Stimulated activated CD8-positive, alpha-beta memory T cell treated with anti-CD3 and anti-CD28 coated beads, Interleukin-15, amount 100 ng/mL, for 4 hours (primary cell): ENCODE measurements around the gene CNOT6.
"Not testable (repeated sequence)": the region's sequence is repeated elsewhere in the genome, so short reads cannot be mapped to it uniquely, and the experiment has no call there.

ENCODE experiments used
- DNase-seq, 2 donors: peaks; one replicate each; pipeline ENCODE4 v3.0.0-alpha.2; 2020; ENCODE audit warnings: low read depth in 2 of 2

Gene CNOT6

DNA sequence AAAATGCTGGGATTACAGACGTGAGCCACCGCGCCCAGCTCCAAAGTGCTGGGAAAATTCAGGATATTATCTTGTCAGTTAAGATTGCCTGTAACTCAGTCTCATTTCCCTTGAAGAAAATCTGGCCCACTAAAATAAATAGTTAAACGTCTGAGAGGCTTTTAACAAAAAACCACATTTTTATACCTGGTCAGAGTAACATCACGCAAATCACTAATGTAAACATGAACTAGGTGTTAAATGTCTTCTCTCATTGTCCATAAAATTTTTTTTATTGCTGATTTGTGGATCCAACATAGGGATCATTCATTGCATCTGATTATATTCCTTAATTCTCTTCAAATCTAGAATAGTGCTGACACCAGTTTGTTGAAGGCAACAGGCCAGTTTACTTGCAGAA is 22.3 kb downstream of the CNOT6 start:
- no peak for DNase-seq

DNA sequence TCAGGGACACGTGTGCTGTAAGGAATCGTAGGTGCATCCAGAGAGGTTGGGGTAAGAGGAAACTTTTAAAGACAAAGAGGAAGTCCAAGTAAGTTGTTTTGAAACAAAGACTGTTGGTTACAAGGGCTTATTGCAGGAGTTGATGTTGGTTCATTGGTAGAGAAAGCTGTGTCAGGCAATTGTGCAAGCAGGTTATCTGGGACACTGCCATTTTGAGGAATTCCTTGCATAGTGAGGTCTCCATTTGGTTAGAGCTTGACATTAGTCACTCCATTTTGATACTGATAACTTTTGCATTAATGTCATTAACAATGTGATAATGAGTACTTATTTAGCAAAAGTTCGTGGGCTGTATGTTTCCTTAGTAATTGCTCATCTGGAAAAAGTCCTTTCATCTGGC is 24.9 kb downstream of the CNOT6 start:
- DNase-seq, result no peak

DNA sequence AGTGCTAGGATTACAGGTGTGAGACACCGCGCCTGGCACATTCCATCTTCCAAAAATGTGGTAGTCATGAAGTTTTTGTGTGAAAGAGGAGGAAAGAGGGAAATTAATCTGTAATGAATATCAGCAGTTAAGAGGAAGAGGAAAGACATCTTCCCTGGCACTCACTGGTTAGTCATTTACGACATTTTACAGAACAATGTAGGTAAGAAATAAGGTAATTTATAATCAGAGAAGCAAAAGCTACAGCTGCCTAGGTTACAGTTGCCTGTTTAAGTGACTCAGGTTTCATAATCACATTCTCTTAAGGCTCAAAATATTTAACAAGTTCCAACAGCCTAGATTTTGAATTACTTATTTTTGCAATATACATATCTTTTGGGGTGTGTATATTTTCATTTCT is 26.9 kb downstream of the CNOT6 start:
- DNase-seq, result no peak

DNA sequence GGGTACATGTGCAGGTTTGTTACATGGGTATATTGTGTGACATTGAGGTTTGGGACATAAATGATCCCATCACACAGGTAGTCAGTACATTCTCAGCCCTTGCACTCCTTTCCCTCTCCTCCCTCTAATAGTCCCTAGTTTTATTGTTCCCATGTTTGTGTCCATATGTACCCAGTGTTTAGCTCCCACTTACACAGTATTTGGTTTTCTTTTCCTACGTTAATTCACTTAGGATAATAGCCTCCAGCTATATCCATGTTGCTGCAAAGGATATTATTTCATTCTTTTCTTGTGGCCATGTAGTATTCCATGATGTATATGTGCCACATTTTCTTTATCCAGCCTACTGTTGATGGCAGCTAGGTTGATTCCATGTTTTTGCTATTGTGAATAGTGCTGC is 27.4 kb downstream of the CNOT6 start:
- no peak for DNase-seq

DNA sequence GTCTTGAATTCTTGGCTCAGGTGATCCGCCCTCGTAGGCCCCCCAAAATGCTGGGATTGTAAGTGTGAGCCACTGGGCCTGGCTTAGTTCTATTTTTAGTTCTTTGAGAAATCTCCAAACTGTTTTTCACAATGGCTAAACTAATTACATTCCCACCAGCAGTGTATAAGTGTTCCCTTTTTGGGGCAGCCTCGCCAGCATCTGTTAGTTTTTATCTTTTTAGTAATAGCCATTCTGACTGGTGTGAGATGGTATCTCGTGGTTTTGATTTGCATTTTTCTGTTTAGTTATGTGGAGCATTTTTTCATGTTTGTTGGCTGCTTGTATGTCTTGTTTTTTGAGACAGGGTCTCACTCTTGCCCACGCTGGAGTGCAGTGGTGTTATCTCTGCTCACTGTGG is 28.2 kb downstream of the CNOT6 start:
- DNase-seq, result no peak

DNA sequence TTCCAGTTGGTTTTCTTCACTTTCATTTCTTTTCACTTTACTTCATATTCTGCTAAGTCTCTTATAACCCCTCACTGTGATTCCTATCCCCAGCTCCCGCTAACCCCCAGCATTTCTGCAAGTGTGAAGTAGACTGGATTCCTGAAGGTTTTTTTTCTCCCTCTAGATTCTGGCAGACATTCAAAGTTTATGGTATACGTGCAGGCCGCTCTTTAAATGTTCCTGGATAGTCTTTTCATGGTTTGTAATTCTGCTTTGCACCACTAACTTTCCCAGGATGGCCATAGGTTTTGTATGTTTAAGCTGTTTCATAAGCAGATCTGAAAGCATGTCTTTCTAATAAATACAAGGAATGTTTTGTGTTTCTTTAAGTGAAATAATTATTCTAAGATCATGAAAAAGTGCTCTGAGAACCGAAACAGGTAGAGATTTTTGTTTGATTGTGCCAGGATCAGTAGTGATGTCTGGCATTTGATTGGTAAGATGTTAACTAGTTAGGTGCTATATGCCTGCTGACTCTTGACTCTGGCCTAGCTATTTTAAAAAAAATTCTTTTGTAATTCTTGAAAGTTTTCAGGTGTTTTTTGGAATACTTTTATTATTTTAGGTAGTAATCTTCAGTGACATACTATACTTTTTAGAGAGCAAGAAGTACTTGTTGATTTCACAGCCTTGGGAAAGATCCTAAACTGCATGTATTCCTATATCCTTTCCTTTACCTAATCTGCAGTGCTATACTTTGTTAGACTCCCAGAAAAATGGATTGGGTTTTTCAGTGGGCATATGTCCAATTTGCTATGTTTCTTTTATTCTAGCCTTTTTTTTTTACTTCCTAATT is 29.7 kb downstream of the CNOT6 start:
- DNase-seq, result no peak

DNA sequence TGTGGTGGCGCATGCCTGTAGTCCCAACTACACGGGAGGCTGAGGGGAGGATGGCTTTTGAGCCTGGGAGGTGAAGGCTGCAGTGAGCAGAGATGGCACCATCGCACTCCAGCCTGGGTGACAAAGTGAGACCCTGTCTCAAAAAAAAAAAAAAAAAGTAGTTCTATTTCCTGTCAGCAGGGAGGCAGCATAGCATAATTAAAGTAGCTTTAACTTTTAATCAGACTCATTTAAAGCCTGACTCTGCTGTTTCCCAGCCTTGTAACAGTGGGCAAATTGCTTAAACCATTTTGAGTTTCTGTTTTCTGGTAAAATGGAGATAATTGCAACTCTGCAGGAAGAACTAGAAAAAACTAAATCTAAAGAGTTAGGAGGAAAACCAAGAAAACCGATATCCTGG is 31.2 kb downstream of the CNOT6 start:
- no peak for DNase-seq

DNA sequence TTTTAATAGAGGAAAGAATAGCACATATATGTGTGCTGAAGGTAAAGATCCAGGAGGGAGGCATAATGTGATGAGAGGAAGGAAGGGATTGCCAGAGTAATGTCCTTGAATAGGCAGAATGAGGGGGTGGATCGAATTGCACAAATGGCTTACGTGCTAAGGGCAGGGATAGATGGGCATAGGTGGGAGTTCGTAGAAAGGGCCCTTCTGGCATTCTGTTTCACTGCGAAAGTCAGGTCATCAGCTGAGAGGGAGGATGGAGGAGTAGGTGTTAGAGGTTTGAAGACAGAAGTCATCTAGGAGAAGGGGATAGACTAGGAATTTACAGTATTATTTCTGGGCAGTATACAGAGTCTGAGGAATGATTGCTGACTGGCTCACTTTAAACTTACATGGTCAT is 32.1 kb downstream of the CNOT6 start:
- no peak for DNase-seq

DNA sequence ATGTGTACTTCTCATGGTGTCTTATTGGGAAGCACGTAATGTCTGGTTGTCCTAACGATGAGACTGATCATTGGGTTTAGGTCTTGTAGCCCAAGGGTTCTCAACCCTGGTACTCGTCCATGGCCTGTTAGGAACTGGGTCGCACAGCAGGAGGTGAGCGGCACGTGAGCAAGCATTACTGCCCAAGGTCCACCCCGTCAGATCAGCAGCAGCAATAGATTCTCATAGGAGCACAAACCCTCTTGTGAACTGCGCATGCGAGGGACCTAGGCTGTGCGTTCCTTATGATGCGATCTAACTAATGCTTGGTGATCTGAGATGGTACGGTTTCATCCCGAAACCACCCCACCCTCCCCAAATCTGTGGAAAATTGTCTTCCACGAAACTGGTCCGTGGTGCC is 33.5 kb downstream of the CNOT6 start:
- DNase-seq, result no peak

DNA sequence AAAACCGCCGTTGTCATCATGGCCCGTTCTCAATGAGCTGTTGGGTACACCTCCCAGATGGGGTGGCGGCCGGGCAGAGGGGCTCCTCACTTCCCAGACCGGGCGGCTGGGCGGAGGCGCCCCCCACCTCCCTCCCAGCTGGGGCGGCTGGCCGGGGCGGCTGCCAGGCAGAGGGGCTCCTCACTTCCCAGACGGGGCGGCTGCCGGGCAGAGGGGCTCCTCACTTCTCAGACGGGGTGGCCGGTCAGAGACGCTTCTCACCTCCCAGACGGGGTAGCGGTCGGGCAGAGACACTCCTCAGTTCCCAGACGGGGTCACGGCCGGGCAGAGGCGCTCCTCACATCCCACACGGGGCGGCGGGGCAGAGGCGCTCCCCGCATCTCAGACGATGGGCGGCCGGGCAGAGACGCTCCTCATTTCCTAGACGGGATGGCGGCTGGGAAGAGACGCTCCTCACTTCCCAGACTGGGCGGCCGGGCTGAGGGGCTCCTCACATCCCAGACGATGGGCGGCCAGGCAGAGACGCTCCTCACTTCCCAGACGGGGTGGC is 36.9 kb downstream of the CNOT6 start:
- not testable (repeated sequence) for DNase-seq

DNA sequence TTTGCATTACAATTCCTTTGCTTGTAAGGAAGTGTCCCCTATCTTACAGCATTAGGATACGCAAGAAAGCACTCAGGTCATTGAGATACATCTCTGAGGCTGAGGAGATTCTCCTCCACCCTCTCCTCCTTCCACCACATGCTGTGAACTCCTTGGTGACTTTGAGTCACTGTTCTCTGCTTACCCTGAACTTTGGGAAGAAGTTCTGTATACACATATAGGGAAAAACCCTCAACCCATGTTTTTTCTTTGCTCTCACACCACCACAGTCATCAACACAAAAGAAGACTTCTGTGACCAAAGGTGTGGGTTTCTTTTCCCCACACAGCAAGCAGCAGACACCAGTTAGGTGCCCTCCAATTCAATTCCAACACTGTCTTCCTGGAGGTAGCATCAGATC is 38.1 kb downstream of the CNOT6 start:
- DNase-seq, result no peak

DNA sequence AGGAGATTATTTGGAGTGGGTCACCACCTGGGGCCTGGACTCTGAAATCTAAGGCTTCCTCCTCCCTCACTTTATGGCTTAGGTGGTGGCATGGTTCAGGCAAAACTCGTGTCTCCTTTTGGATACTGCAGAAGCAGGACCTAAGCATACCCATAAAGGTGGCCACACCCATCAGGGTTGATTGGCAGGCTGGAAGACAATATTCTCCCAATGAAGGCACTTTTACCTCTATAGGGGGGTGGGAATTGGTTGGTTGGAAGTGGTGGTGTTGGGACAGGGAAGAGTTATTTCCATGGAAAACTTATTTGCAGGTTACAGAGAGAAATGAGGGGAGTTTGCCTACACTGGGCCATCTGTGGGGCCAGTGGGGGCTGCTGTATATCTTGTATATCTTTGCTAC is 39.7 kb downstream of the CNOT6 start:
- no peak for DNase-seq

DNA sequence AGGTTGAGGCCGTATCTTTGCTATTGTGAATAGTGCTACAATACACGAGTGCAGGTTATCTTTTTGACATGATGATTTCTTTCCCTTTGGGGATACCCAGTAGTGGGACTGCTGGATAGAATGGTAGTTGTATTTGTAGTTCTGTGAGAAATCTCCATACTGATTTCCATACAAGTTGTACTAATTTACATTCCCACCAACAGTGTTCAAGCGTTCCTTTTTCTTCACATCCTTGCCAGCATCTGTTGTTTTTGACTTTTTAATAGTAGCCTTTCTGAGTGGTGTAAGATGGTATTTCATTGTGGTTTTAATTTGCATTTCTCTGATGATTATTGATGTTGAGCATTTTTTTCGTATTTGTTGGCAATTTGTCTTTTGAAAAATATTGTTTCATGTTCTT is 41.4 kb downstream of the CNOT6 start:
- no peak for DNase-seq

DNA sequence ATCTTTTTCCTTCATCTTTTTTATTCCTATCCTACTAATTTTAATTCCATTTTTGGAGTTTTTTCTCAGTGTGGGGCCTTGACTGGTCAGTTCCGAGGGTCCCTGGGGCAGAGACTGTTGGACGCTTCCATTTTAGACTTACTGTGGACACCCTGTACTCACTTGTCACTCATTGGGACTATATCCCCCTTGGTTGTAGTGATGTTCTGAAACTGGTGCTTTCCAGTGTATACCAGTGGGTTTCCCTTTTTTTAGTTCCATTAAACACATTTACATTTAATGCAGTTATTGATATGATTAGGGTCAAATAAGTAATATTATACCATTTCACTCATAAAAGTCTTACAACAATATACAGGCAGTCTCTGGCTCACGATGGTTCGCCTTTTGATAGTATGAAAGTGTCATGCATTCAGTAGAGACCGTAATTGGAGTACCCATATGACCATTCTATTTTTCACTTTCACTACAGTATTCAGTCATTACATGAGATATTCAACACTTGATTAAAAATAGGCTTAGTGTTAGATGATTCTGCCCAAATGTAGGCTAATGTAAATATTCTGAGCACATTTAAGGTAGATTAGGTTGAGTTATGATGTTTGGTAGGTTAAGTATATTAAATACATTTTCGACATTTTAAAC is 46.0 kb downstream of the CNOT6 start:
- no peak for DNase-seq

DNA sequence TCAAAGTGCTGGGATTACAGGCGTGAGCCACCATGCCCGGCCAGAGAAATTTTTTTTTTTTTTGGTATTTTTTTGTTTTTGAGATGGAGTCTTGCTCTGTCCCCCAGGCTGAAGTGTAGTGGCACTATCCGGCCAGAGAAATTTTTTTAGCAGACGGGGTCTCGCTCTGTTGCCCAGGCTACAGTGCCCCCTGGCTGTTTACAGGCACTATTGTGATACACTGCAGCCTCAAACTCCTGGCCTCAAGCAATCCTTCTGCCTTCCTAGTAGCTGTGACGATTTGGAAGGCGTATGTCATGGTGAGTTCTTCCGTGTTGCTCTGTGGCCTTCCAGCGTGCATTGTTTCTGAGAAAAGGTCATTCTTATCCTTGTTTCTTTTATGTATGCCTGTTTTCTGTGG is 47.5 kb downstream of the CNOT6 start:
- DNase-seq, result no peak

DNA sequence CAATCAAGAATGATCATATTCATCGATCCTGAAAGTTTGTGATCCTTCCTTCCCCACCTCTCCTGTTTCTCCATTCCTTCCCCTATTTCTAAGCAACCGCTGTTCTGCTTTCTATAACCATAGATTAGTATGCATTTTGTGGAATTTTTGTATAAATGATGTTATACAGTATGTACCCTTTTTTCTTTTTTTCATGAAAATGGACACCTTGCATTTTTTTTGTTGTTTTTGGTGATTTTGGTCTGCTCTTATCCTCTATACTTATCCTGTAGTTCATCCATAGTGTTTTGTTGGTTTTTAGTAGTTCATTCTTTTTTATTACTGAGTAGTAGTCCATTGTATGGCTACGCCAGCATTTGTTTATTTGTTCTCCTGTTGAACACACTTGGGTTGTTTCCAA is 51.1 kb downstream of the CNOT6 start:
- DNase-seq, result no peak

DNA sequence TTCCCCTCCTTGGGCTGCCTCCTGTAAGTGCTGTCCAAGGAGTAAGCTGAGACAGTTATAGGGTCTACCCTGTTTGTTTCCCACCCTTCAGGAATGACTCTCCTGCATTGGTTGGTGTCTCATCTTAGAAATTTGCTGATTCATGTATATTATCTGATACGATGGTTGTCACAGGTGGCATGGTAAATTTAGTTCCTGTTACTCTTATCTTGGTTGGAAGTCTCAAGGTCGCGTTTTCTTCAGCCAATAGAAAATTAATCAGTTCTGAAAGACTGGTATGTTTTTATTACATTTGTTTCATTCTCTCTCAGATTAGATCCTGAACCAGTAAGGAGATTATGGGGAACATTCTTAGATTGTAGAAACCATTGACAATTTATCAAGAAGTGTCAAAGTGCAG is 54.4 kb downstream of the CNOT6 start:
- no peak for DNase-seq

DNA sequence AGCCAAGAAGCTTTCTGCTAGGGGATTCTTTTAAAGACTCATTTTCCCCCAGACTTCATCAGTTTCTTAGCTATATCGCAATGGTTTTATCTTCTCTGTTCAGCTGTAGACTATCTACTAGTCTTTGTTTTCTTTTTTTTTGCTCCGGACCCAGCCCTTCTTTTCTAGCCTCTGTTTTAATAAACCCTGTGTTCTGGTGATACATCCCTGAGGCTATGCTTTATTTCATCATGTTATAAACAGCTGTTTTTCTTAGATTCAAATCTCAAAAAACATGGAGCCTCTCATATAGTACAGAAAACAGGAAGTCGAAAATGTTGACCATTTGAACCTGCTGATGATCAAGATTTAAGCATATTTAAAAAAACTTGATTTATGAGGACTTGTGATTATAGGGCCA is 59.4 kb downstream of the CNOT6 start:
- DNase-seq, result no peak

DNA sequence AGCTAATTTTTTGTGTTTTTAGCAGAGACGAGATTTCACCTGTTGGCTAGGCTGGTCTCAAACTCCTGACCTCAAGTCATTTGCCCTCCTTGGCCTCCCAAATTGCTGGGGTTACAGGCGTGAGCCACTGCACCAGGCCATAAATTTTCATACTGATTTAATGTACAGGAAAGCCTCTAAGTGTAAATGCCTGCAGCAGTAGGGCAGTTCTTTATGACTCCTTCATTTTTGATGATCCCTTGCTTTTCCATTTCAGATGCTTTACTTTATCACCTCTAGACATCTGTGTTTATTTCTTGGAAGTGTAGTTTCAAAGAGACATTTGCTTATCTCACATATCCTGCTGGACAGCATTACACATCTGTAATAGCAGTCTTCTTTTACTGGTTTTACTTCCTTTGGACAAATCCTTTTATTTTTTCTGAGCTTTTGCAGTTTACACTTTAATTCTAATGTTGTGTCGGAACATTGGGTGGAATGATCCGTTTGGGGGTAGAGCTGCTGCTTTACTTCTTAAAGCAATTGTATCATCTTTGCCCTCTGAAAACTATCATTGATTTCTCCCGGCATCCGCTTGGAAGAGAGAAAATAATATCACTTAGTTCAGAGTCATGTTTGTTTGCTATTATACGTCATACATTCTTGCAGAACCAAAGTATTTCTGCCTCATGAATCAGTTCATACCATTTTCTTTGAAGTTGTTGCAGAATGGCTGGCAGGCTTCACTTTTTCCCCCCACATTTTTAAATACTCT is 61.2 kb downstream of the CNOT6 start:
- DNase-seq, result no peak

DNA sequence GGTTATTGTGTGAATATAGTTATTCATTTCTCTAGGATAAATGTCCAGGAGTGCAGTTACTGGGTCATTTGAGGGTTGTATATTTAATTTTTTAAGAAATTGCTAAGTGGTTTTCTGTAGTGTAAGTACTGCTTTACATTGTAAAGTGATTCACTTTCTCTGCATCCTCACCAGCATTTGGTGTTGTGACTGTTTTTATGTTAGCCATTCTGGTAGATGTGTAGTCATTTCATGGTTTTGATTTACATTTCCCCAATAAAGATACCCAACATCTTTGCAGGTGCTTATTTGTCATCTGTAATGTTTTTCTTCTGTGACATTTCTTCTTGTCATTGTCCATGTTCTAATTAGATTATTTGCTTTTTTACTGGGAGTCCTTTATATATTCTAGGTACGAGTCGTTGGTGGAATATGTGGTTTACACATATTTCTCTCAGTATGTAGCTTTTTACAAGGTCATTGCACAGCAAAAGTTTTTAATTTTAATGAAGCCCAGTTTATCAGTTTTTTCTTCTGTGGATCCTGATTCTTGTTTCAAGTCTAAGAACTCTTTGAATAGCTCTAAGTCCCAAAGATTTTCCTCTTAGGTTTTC is 63.1 kb downstream of the CNOT6 start:
- DNase-seq, result no peak

DNA sequence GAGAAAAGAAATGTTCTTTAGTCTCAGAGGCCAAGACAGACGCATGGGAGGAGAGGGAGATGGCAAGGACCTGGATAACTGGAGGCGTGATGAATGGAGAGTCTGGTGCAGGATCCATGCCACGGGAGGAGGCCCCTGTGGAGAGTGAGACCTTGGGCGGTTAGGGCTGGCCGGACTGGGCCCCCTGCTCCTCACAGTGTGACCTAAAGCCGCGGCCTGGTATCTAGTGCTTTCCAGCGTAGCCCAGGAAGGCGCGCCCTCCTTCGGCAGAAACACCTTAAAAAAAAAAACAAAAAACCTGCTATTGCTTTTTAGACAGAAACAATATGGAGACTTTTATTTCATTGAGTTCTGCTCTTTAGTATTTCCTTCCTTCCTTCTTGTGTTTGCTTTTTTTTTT is 64.1 kb downstream of the CNOT6 start:
- no peak for DNase-seq

DNA sequence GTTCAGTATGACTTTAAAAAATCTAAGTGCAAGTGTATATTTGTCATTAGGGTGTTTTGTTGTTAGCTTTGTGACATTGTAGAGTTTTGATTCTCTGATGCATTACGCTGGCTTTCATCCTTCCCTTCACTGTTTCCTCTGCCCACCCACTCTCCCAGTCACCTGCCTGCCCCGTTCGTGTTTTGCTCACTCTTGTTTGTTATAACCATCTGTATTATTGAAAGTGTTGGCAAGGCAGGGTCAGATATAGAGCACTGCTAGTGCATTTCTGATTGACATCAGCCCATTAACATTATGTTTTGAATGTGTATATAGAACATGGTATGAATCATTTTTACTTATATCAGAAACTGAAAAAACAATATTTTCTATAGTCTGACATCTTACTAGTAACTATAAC is 69.8 kb downstream of the CNOT6 start:
- no peak for DNase-seq
